ENCODE results near the gene TALDO1.

The TALDO1 gene

GRCh38 chr11:765025-765801 lies 17.9 kb downstream of the TALDO1 start:
- H3K4me3 ChIP-seq (ENCODE audit: control insufficient read depth, low read depth, low read length), result no peak overlapping the region
- peak; percentile 59 for DNase-seq (ENCODE audit: low read depth)
- peak; percentile 43 for TF ChIP-seq CTCF (conservative IDR thresholded peaks at IDR 0.05; ENCODE audit: control insufficient read depth, insufficient read depth, low read depth, low read length)

- no peak for DNase-seq (ENCODE audit: low read depth)
- TF ChIP-seq CTCF (conservative IDR thresholded peaks at IDR 0.05; ENCODE audit: control insufficient read depth, insufficient read depth, low read depth, low read length), result no peak
- no peak overlapping the region for H3K4me3 ChIP-seq (ENCODE audit: control insufficient read depth, low read depth, low read length)
Measured at GRCh38 chr11:765802-766091, 18.5 kb downstream of the TALDO1 start.

- H3K4me3 ChIP-seq (ENCODE audit: control insufficient read depth, low read depth, low read length), result no peak overlapping the region
- DNase-seq (ENCODE audit: low read depth), result no peak
- no peak for TF ChIP-seq CTCF (conservative IDR thresholded peaks at IDR 0.05; ENCODE audit: control insufficient read depth, insufficient read depth, low read depth, low read length)
Measured at GRCh38 chr11:766106-766935, 19.1 kb downstream of the TALDO1 start.

- H3K4me3 ChIP-seq (ENCODE audit: control insufficient read depth, low read depth, low read length), result no peak overlapping the region
- no peak for DNase-seq (ENCODE audit: low read depth)
- TF ChIP-seq CTCF (conservative IDR thresholded peaks at IDR 0.05; ENCODE audit: control insufficient read depth, insufficient read depth, low read depth, low read length), result no peak
Measured at GRCh38 chr11:766936-767210, 19.6 kb downstream of the TALDO1 start.

- TF ChIP-seq CTCF (conservative IDR thresholded peaks at IDR 0.05; ENCODE audit: control insufficient read depth, insufficient read depth, low read depth, low read length), result no peak
- DNase-seq (ENCODE audit: low read depth), result no peak
- no peak overlapping the region for H3K4me3 ChIP-seq (ENCODE audit: control insufficient read depth, low read depth, low read length)
Measured at GRCh38 chr11:767238-767637, 20.0 kb downstream of the TALDO1 start.

GRCh38 chr11:769887-770641 lies 22.8 kb downstream of the TALDO1 start:
- no peak for DNase-seq (ENCODE audit: low read depth)
- TF ChIP-seq CTCF (conservative IDR thresholded peaks at IDR 0.05; ENCODE audit: control insufficient read depth, insufficient read depth, low read depth, low read length), result no peak

More at GRCh38 chr11:769887-770641, 22.8 kb downstream of the TALDO1 start:
- no peak overlapping the region for H3K4me3 ChIP-seq (ENCODE audit: control insufficient read depth, low read depth, low read length)

All from fibroblast of mammary gland (primary cell).